Tracheal epithelial cell (primary cell): ENCODE data around the gene AK3. TPM values are rescaled to one million over a fixed set of nuclear protein-coding genes. Genes with fewer than 3 reads are reported as not detected.

Source experiments
- total RNA-seq: library from RNA; depleted of rRNA; stranded (reverse); fragments of >200 nt; gene quantifications from 2 replicates; pipeline ENCODE4 v1.2.1, GENCODE V29; 2014

The AK3 gene
- 42.9 and 71.8 TPM in 2 replicates for total RNA-seq

DNA sequence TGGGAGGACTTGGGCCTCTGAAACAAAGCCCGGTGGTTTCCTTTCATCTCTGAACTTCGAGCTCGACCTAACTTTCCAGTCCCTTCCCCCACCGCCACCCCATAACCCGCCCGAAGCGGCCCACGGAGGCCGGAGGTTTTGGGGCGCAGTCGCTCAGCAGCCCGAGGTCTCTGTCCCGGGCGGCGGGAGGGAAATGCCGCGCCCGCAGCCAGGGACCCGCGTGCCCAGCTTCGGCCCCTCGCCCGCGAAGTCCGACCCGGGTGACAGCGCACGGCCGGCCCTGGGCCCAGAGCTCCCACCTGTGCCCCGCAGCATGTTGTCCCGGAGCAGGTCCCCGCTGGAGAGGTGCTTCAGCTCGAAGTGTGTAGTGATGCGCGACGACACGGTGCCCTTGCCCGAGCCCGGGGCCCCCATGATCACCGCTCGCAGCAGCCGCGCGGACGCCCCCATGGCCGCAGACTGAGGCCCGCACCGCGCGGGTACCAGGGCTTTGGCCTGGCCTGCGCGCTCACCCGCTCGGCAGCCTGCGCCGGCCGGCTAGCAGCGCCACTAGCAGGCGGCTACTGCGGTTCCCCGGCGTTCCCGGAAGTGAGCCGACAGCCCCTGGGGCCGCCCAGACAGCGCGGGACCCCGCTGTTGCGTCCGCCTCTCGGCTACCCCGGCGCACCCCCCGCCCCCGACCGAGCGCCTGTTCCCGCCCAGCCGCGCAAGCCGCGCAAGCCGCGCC lies at the start of gene AK3:
AK3 (minus strand) TSS at position 565 of the 727 bp plus-strand sequence; CDS start at position 450, 115 bp downstream.

DNA sequence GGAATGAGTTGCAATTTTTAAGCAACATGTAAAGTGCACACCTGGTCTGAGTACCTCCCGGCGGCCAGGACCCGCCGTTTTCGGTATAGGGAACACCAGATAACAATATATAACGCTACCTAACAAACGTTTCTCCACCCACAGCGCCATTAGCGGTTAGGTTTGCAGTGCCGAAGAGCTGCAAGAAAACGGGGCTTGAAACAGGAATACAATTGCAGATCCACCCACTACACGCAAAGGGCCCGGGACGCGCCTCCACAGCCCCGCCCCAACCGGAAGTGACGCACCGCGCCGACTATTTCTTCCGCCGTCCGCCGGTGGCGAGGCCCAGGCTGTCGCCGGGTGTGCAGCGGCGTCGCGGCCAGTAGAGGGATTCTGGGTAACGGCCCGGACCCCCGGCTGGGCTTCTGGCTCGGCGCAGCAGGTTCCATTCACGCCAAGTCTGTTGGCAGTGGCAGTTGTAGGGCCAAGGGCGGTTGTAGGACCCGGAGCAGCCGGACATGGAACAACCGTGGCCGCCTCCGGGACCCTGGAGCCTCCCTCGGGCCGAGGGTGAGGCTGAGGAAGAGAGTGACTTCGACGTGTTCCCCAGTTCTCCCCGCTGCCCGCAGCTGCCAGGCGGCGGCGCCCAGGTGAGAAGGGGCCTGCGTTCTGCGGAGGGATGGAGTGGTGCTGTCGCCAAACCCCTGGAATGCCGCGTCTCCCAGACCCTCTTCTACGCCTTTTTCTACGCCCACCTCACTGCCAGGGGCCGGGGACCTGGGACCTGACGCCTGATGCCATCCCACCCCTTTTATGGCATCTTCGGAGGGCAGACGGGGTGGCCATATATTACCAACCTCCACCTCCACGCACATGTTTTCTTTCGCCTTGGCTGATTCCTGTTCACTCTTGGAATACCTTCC lies 61.5 kb downstream of the AK3 start, which contains the start of gene CDC37L1:
CDC37L1 (plus strand) TSS at position 302 of the 905 bp plus-strand sequence; CDS start at position 501, 199 bp downstream.

DNA sequence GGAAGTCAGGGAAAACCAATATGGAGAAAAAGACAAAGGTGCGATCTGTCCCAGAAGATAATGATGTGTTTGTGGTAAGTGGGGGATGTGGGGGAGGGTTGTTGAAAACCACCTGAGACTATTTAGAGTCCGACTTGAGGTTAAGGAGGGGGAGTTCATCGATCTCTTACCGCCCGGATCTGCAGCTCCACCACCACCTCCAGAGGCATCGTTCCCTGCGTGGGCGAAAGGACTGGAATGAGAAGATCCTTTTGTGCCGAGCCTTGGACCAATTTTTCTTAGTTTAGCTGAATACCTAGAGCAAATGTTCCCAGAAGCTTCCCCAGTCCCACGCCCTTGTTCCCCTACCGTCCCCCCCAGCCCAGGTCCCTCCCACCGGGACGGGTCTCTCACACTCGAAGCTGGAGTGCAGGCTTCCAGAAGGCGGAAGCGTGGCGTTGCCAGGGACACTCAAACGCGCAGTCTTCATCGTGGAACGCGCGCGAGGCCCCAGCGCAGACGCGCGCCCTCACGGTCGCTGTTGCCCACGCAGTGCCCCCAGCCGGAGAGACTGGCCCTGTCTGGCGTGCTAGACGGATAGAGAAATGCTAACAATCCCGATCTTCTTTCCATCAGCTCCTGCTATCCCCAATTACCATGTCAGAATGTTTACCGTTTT lies 74.8 kb downstream of the AK3 start, which contains the start of gene SPATA6L:
SPATA6L (minus strand) TSS at position 439 of the 658 bp plus-strand sequence; CDS start at position 209, 230 bp downstream.

DNA sequence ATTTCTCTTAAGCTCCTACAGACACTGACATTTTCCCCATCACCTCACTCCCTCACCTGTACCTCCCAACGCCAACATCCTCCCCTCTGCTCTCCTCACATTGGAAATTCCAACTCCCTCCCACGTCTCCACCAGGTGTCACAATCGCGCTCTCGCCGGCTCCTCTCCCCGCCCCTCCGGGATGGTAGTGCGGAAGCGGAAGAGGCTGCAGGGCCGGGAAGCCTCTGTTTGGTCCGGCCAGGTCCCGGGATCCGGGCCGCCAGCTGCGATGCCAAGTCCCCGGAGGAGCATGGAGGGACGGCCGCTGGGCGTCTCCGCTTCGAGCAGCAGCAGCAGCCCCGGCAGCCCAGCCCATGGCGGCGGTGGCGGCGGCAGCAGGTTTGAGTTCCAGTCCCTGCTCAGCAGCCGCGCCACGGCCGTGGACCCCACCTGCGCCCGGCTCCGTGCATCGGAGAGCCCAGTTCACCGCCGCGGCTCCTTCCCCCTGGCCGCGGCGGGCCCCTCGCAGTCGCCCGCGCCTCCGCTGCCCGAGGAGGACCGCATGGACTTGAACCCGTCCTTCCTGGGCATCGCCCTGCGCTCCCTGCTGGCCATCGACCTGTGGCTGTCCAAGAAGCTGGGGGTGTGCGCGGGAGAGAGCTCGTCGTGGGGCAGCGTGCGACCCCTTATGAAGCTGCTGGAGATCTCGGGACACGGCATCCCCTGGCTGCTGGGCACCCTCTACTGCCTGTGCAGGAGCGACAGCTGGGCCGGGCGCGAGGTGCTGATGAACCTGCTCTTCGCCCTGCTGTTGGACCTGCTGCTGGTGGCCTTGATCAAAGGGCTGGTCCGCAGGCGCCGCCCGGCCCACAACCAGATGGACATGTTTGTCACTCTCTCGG lies 78.7 kb downstream of the AK3 start, which contains the start of gene PLPP6:
PLPP6 (plus strand) TSS at position 187 of the 881 bp plus-strand sequence; CDS start at position 269, 82 bp downstream.

Other genes starting within 250 kb of the AK3 start
- gene PLPP6, start 78.9 kb downstream of the AK3 start, total RNA-seq, result 7.7 and 10.4 TPM in 2 replicates
- 3.0 and 3.9 TPM in 2 replicates for gene SPATA6L, start 74.7 kb downstream of the AK3 start, total RNA-seq
- 31.8 and 33.0 TPM in 2 replicates for gene CDC37L1, start 61.6 kb downstream of the AK3 start, total RNA-seq
- gene RCL1, start 51.7 kb upstream of the AK3 start, total RNA-seq, result 17.8 and 24.9 TPM in 2 replicates
- 5.8 and 11.7 TPM in 2 replicates for gene JAK2, start 244.1 kb upstream of the AK3 start, total RNA-seq